Measurements from ENCODE around the gene DEK.
A peak's percentile ranks its signal among the peaks of the same experiment; 100 is the strongest.
"Not testable (repeated sequence)": the region's sequence is repeated elsewhere in the genome, so short reads cannot be mapped to it uniquely, and the experiment has no call there.

Gene DEK

GRCh38 chr6:18233770-18234169 is 30.6 kb downstream of the DEK start:
- H3K4me1 ChIP-seq (ENCODE audit: control insufficient read depth, insufficient read depth, low read length); H3K4me3 ChIP-seq (ENCODE audit: low read length); H3K9ac ChIP-seq (ENCODE audit: low read length); H3K27me3 ChIP-seq (replicated peaks; ENCODE audit: control insufficient read depth, insufficient read depth, low read length); H3K9me3 ChIP-seq (ENCODE audit: control insufficient read depth, low read length); DNase-seq (ENCODE audit: low read depth): not testable (repeated sequence)
- peaks cover 43% of the 10 kb centered on the region for H3K36me3 ChIP-seq (ENCODE audit: control insufficient read depth, insufficient read depth, low read length, severe bottlenecking)

- DNase-seq (ENCODE audit: low read depth); H3K27me3 ChIP-seq (replicated peaks; ENCODE audit: control insufficient read depth, insufficient read depth, low read length); H3K4me1 ChIP-seq (ENCODE audit: control insufficient read depth, insufficient read depth, low read length); H3K4me3 ChIP-seq (ENCODE audit: low read length); H3K9ac ChIP-seq (ENCODE audit: low read length): not testable (repeated sequence)
- H3K9me3 ChIP-seq (ENCODE audit: control insufficient read depth, low read length), result peaks cover 11% of the 10 kb centered on the region
- H3K36me3 ChIP-seq (ENCODE audit: control insufficient read depth, insufficient read depth, low read length, severe bottlenecking), result peaks cover 49% of the 10 kb centered on the region
Measured at GRCh38 chr6:18231856-18232255, 32.5 kb downstream of the DEK start.

GRCh38 chr6:18228590-18228989 is 35.7 kb downstream of the DEK start:
- Histone ChIP-seq H3K9me3 (ENCODE audit: control insufficient read depth, low read length) (peaks cover 11% of the 10 kb centered on the region), H3K36me3 (ENCODE audit: control insufficient read depth, insufficient read depth, low read length, severe bottlenecking) (peaks cover 54% of the 10 kb centered on the region)
- H3K4me3 ChIP-seq (ENCODE audit: low read length); DNase-seq (ENCODE audit: low read depth); H3K9ac ChIP-seq (ENCODE audit: low read length); H3K27me3 ChIP-seq (replicated peaks; ENCODE audit: control insufficient read depth, insufficient read depth, low read length); H3K4me1 ChIP-seq (ENCODE audit: control insufficient read depth, insufficient read depth, low read length): not testable (repeated sequence)

GRCh38 chr6:18227166-18227565 is 37.2 kb downstream of the DEK start:
- not testable (repeated sequence) for H3K4me1 ChIP-seq (ENCODE audit: control insufficient read depth, insufficient read depth, low read length); H3K4me3 ChIP-seq (ENCODE audit: low read length); H3K27me3 ChIP-seq (replicated peaks; ENCODE audit: control insufficient read depth, insufficient read depth, low read length); H3K9ac ChIP-seq (ENCODE audit: low read length); DNase-seq (ENCODE audit: low read depth)
- Histone ChIP-seq H3K36me3 (ENCODE audit: control insufficient read depth, insufficient read depth, low read length, severe bottlenecking) (peaks cover 64% of the 10 kb centered on the region), H3K9me3 (ENCODE audit: control insufficient read depth, low read length) (peaks cover 11% of the 10 kb centered on the region)

GRCh38 chr6:18226451-18227105 is 37.8 kb downstream of the DEK start:
- not testable (repeated sequence) for H3K4me1 ChIP-seq (ENCODE audit: control insufficient read depth, insufficient read depth, low read length); H3K4me3 ChIP-seq (ENCODE audit: low read length); H3K9ac ChIP-seq (ENCODE audit: low read length); H3K27me3 ChIP-seq (replicated peaks; ENCODE audit: control insufficient read depth, insufficient read depth, low read length); H3K9me3 ChIP-seq (ENCODE audit: control insufficient read depth, low read length)
- peak; percentile 88 for DNase-seq (ENCODE audit: low read depth)
- H3K36me3 ChIP-seq (ENCODE audit: control insufficient read depth, insufficient read depth, low read length, severe bottlenecking), result peaks cover 66% of the 10 kb centered on the region

- no peak overlapping the region for H3K9ac ChIP-seq (ENCODE audit: low read length)
- no peak for DNase-seq (ENCODE audit: low read depth)
- no peaks in the 10 kb centered on the region for H3K4me1 ChIP-seq (ENCODE audit: control insufficient read depth, insufficient read depth, low read length)
- no peaks in the 10 kb centered on the region for H3K9me3 ChIP-seq (ENCODE audit: control insufficient read depth, low read length)
- H3K4me3 ChIP-seq (ENCODE audit: low read length), result no peak overlapping the region
- peaks cover 45% of the 10 kb centered on the region for H3K36me3 ChIP-seq (ENCODE audit: control insufficient read depth, insufficient read depth, low read length, severe bottlenecking)
- H3K27me3 ChIP-seq (replicated peaks; ENCODE audit: control insufficient read depth, insufficient read depth, low read length), result no peaks in the 10 kb centered on the region
Measured at GRCh38 chr6:18221288-18221615, 43.1 kb downstream of the DEK start.

- Histone ChIP-seq H3K4me1 (ENCODE audit: control insufficient read depth, insufficient read depth, low read length) (no peaks in the 10 kb centered on the region), H3K27me3 (replicated peaks; ENCODE audit: control insufficient read depth, insufficient read depth, low read length) (no peaks in the 10 kb centered on the region), H3K4me3 (ENCODE audit: low read length) (no peak overlapping the region), H3K9ac (ENCODE audit: low read length) (no peak overlapping the region), H3K9me3 (ENCODE audit: control insufficient read depth, low read length) (no peaks in the 10 kb centered on the region), H3K36me3 (ENCODE audit: control insufficient read depth, insufficient read depth, low read length, severe bottlenecking) (peaks cover 28% of the 10 kb centered on the region)
- no peak for DNase-seq (ENCODE audit: low read depth)
Measured at GRCh38 chr6:18219591-18219990, 44.7 kb downstream of the DEK start.

- H3K9ac ChIP-seq (ENCODE audit: low read length), result no peak overlapping the region
- H3K27me3 ChIP-seq (replicated peaks; ENCODE audit: control insufficient read depth, insufficient read depth, low read length), result no peaks in the 10 kb centered on the region
- peaks cover 16% of the 10 kb centered on the region for H3K36me3 ChIP-seq (ENCODE audit: control insufficient read depth, insufficient read depth, low read length, severe bottlenecking)
- H3K9me3 ChIP-seq (ENCODE audit: control insufficient read depth, low read length), result no peaks in the 10 kb centered on the region
- no peaks in the 10 kb centered on the region for H3K4me1 ChIP-seq (ENCODE audit: control insufficient read depth, insufficient read depth, low read length)
- DNase-seq (ENCODE audit: low read depth), result no peak
- no peak overlapping the region for H3K4me3 ChIP-seq (ENCODE audit: low read length)
Measured at GRCh38 chr6:18218233-18218632, 46.1 kb downstream of the DEK start.

GRCh38 chr6:18216411-18216810 is 47.9 kb downstream of the DEK start:
- Histone ChIP-seq H3K27me3 (replicated peaks; ENCODE audit: control insufficient read depth, insufficient read depth, low read length) (no peaks in the 10 kb centered on the region), H3K4me3 (ENCODE audit: low read length) (no peak overlapping the region), H3K4me1 (ENCODE audit: control insufficient read depth, insufficient read depth, low read length) (no peaks in the 10 kb centered on the region), H3K36me3 (ENCODE audit: control insufficient read depth, insufficient read depth, low read length, severe bottlenecking) (peaks cover 12% of the 10 kb centered on the region), H3K9me3 (ENCODE audit: control insufficient read depth, low read length) (no peaks in the 10 kb centered on the region), H3K9ac (ENCODE audit: low read length) (no peak overlapping the region)
- peak; percentile 80 for DNase-seq (ENCODE audit: low read depth)

GRCh38 chr6:18215436-18215835 is 48.9 kb downstream of the DEK start:
- DNase-seq (ENCODE audit: low read depth), result no peak

GRCh38 chr6:18214003-18214402 is 50.3 kb downstream of the DEK start:
- H3K27me3 ChIP-seq (replicated peaks; ENCODE audit: control insufficient read depth, insufficient read depth, low read length), result no peaks in the 10 kb centered on the region
- H3K4me1 ChIP-seq (ENCODE audit: control insufficient read depth, insufficient read depth, low read length), result no peaks in the 10 kb centered on the region
- no peak for DNase-seq (ENCODE audit: low read depth)

More at GRCh38 chr6:18215436-18215835, 48.9 kb downstream of the DEK start:
- H3K9ac ChIP-seq (ENCODE audit: low read length), result no peak overlapping the region
- H3K4me1 ChIP-seq (ENCODE audit: control insufficient read depth, insufficient read depth, low read length), result no peaks in the 10 kb centered on the region
- H3K4me3 ChIP-seq (ENCODE audit: low read length), result no peak overlapping the region
- peaks cover 12% of the 10 kb centered on the region for H3K36me3 ChIP-seq (ENCODE audit: control insufficient read depth, insufficient read depth, low read length, severe bottlenecking)
- no peaks in the 10 kb centered on the region for H3K27me3 ChIP-seq (replicated peaks; ENCODE audit: control insufficient read depth, insufficient read depth, low read length)
- H3K9me3 ChIP-seq (ENCODE audit: control insufficient read depth, low read length), result no peaks in the 10 kb centered on the region

GRCh38 chr6:18213439-18213838 is 50.9 kb downstream of the DEK start:
- H3K4me1 ChIP-seq (ENCODE audit: control insufficient read depth, insufficient read depth, low read length), result no peaks in the 10 kb centered on the region
- H3K27me3 ChIP-seq (replicated peaks; ENCODE audit: control insufficient read depth, insufficient read depth, low read length), result no peaks in the 10 kb centered on the region
- H3K4me3 ChIP-seq (ENCODE audit: low read length), result no peak overlapping the region
- H3K9ac ChIP-seq (ENCODE audit: low read length), result no peak overlapping the region
- peaks cover 10% of the 10 kb centered on the region for H3K36me3 ChIP-seq (ENCODE audit: control insufficient read depth, insufficient read depth, low read length, severe bottlenecking)
- DNase-seq (ENCODE audit: low read depth), result no peak
- no peaks in the 10 kb centered on the region for H3K9me3 ChIP-seq (ENCODE audit: control insufficient read depth, low read length)

More at GRCh38 chr6:18214003-18214402, 50.3 kb downstream of the DEK start:
- Histone ChIP-seq H3K9me3 (ENCODE audit: control insufficient read depth, low read length) (no peaks in the 10 kb centered on the region), H3K4me3 (ENCODE audit: low read length) (no peak overlapping the region), H3K9ac (ENCODE audit: low read length) (no peak overlapping the region), H3K36me3 (ENCODE audit: control insufficient read depth, insufficient read depth, low read length, severe bottlenecking) (peaks cover 12% of the 10 kb centered on the region)

Measured in adipocyte (in vitro differentiated cells).